Fibroblast of lung (primary cell): ENCODE results near the gene SIAH2. TPM values are rescaled to one million over a fixed set of nuclear protein-coding genes. Genes with fewer than 3 reads are reported as not detected.

Experiments
- DNase-seq, 2 donors: peaks; one replicate each; pipeline versions ENCODE4 v3.0.0 to v3.0.0-alpha.2; 2010; ENCODE audit warnings: low read depth in 2 of 2
- H2AFZ ChIP-seq: 2 replicates; pipeline ENCODE4 v1.5.1; 2012; ENCODE audit warnings: low read length, control low read depth, inconsistent platforms
- H3K27ac ChIP-seq: 2 replicates; pipeline ENCODE4 v1.5.1; 2011; ENCODE audit warnings: low read length, control low read depth; ENCODE audit not compliant: insufficient read depth
- H3K27me3 ChIP-seq: 2 replicates; pipeline ENCODE4 v1.5.1; 2011; ENCODE audit warnings: mild to moderate bottlenecking, low read length; ENCODE audit not compliant: control insufficient read depth, insufficient read depth
- H3K36me3 ChIP-seq: 2 replicates; pipeline ENCODE4 v1.5.1; 2011; ENCODE audit warnings: low read length; ENCODE audit not compliant: control insufficient read depth, insufficient read depth
- H3K4me1 ChIP-seq: 2 replicates; pipeline ENCODE4 v1.5.1; 2011; ENCODE audit warnings: low read length; ENCODE audit not compliant: control insufficient read depth, insufficient read depth; ENCODE audit errors: extremely low read depth
- H3K4me2 ChIP-seq: 2 replicates; pipeline ENCODE4 v1.5.1; 2011; ENCODE audit warnings: low read length, control low read depth; ENCODE audit not compliant: insufficient read depth; ENCODE audit errors: extremely low read depth
- H3K4me3 ChIP-seq, 4 experiments: fragments of 200-600 bp in 1 of 4; sonication (generic) in 1 of 4; replicated peaks in 1 of 4; 2 replicates each; pipeline ENCODE4 v1.5.1; 2011 to 2016; ENCODE audit warnings: low read length in 4 of 4, low read depth in 3 of 4, mild to moderate bottlenecking in 3 of 4, control low read depth in 2 of 4, inconsistent platforms in 1 of 4, mixed read lengths in 1 of 4; ENCODE audit not compliant: insufficient read depth in 1 of 4; ENCODE audit errors: control extremely low read depth in 1 of 4
- H3K79me2 ChIP-seq: 2 replicates; pipeline ENCODE4 v1.5.1; 2012; ENCODE audit warnings: mild to moderate bottlenecking, low read length, inconsistent platforms; ENCODE audit not compliant: control insufficient read depth, insufficient read depth
- H3K9ac ChIP-seq: 2 replicates; pipeline ENCODE4 v1.5.1; 2011; ENCODE audit warnings: mild to moderate bottlenecking, low read length, control low read depth; ENCODE audit not compliant: insufficient read depth
- H3K9me3 ChIP-seq: 2 replicates; pipeline ENCODE4 v1.5.1; 2012; ENCODE audit warnings: low read depth, low read length; ENCODE audit not compliant: control insufficient read depth, insufficient read depth
- H4K20me1 ChIP-seq: 2 replicates; pipeline ENCODE4 v1.5.1; 2011; ENCODE audit warnings: low read length; ENCODE audit not compliant: control insufficient read depth, insufficient read depth; ENCODE audit errors: extremely low read depth
- EZH2 ChIP-seq: IDR thresholded peaks from 2 replicates; pipeline ENCODE4 v1.5.1; 2012; ENCODE audit warnings: low read length, control low read depth, mild to moderate bottlenecking; ENCODE audit errors: missing control alignments
- polyA plus RNA-seq, 2 donors: library from polyadenylated mRNA; depleted of rRNA in 1 of 2; stranded (reverse) in 1 of 2; unstranded in 1 of 2; fragments of >200 nt; gene quantifications; 2 replicates each; pipeline ENCODE4 v1.2.1, GENCODE V29; 2011 to 2012; ENCODE audit warnings: missing spikeins in 1 of 2
- total RNA-seq: library from RNA; depleted of rRNA; stranded (reverse); fragments of >200 nt; gene quantifications from 2 replicates; pipeline ENCODE4 v1.2.1, GENCODE V29; 2014
- TF ChIP-seq, protein P1 (sequence below), 2 donors: IDR thresholded peaks in 1 of 2; conservative IDR thresholded peaks in 1 of 2; 1 replicate in 1 of 2; 2 replicates in 1 of 2; pipeline ENCODE4 v1.5.1; 2011 to 2012; ENCODE audit warnings: low read length in 2 of 2, control low read depth in 1 of 2, inconsistent platforms in 1 of 2, low read depth in 1 of 2, mild to moderate bottlenecking in 1 of 2

SIAH2 gene
- total and polyA plus RNA-seq, 2 donors (not counting 1 experiment from before 2014, with no cell fraction given), result 28.9 to 29.7 TPM

DNA sequence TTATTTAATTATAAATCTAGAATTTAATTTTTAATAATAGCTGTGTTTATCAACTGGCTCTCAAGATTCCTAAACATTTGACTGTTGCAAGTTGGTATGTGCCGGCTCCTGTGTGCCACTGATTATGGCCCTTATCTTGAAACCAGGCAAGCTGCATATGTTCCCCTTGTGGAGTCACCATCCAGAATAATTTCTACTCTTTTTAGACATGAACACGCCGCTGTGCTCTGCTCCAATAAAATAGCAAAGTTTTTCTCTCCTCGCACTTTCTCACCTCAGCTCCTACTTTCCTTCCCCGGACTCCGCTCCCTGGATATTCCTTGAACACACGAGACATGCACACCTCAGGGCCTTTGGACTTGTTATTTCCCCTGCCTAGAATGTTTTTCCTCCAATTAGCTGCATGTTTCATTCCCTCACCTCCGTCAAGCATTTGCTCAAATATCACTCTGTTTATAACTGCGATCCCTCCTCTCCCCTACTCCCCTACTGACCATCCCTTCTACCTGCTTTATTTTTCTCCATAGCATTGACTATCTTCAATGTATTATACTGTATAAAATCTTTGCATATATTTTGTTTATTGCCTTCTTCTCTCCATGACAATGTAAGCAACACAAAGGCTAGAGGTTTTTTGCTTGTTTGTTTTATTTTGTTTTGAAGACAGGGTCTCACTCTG is 33.1 kb downstream of the SIAH2 start:
- Histone ChIP-seq H4K20me1 (no peaks in the 10 kb centered on the region), H3K4me2 (no peak overlapping the region), H3K9me3 (no peaks in the 10 kb centered on the region), H3K9ac (no peak overlapping the region), H3K79me2 (no peaks in the 10 kb centered on the region), H3K4me3 (no peak overlapping the region), H3K27me3 (no peaks in the 10 kb centered on the region), H3K36me3 (no peaks in the 10 kb centered on the region), H3K27ac (no peak overlapping the region), H3K4me1 (no peaks in the 10 kb centered on the region), H2AFZ (no peak overlapping the region)
- TF ChIP-seq, protein P1, sequence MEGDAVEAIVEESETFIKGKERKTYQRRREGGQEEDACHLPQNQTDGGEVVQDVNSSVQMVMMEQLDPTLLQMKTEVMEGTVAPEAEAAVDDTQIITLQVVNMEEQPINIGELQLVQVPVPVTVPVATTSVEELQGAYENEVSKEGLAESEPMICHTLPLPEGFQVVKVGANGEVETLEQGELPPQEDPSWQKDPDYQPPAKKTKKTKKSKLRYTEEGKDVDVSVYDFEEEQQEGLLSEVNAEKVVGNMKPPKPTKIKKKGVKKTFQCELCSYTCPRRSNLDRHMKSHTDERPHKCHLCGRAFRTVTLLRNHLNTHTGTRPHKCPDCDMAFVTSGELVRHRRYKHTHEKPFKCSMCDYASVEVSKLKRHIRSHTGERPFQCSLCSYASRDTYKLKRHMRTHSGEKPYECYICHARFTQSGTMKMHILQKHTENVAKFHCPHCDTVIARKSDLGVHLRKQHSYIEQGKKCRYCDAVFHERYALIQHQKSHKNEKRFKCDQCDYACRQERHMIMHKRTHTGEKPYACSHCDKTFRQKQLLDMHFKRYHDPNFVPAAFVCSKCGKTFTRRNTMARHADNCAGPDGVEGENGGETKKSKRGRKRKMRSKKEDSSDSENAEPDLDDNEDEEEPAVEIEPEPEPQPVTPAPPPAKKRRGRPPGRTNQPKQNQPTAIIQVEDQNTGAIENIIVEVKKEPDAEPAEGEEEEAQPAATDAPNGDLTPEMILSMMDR (conservative IDR thresholded peaks at IDR 0.05 in 1 of 2, IDR thresholded peaks at IDR 0.05 in 1 of 2; ENCODE audit: low read depth in 1 of 2, low read length in 2 of 2), result no peak
- TF ChIP-seq EZH2, result no peak
- no peak for DNase-seq

- H3K27me3 ChIP-seq, result no peaks in the 10 kb centered on the region
- no peak overlapping the region for H2AFZ ChIP-seq
- no peak for DNase-seq
- no peaks in the 10 kb centered on the region for H3K9me3 ChIP-seq
- TF ChIP-seq, protein P1 (conservative IDR thresholded peaks at IDR 0.05 in 1 of 2, IDR thresholded peaks at IDR 0.05 in 1 of 2; ENCODE audit: low read depth in 1 of 2, low read length in 2 of 2), result no peak
- TF ChIP-seq EZH2, result no peak
- no peaks in the 10 kb centered on the region for H4K20me1 ChIP-seq
- H3K36me3 ChIP-seq, result no peaks in the 10 kb centered on the region
- H3K4me3 ChIP-seq, result no peak overlapping the region
- H3K79me2 ChIP-seq, result no peaks in the 10 kb centered on the region
- H3K4me1 ChIP-seq, result no peaks in the 10 kb centered on the region
- no peak overlapping the region for H3K27ac ChIP-seq
- no peak overlapping the region for H3K4me2 ChIP-seq
- H3K9ac ChIP-seq, result no peak overlapping the region
Measured at GRCh38 chr3:150727653-150728502, 35.1 kb downstream of the SIAH2 start.

DNA sequence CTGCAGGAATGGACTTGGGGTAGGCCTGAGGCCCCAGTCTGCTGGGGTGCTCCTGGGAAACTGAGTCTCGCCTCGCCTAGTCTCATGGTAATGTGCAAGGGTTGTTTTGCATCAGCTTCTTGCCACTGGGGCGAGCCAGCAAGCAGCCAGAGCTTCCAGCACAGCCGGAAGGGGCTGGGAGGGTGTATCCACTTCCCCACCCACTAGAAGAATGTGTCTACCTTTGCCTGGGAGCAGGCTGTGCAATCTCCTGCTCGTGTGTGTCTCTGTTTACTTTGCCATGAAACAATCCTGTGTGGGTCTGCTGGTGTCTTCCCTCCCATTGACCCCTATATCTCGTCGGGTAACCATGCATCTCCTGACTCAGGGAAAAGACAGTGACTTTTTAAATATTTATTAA is 37.4 kb downstream of the SIAH2 start:
- no peak overlapping the region for H3K4me2 ChIP-seq
- H4K20me1 ChIP-seq, result no peaks in the 10 kb centered on the region
- H3K9ac ChIP-seq, result no peak overlapping the region
- TF ChIP-seq, protein P1 (conservative IDR thresholded peaks at IDR 0.05 in 1 of 2, IDR thresholded peaks at IDR 0.05 in 1 of 2; ENCODE audit: low read depth in 1 of 2, low read length in 2 of 2), result no peak
- no peak for TF ChIP-seq EZH2
- no peak overlapping the region for H3K27ac ChIP-seq
- no peak for DNase-seq
- no peak overlapping the region for H2AFZ ChIP-seq
- H3K27me3 ChIP-seq, result no peaks in the 10 kb centered on the region
- no peaks in the 10 kb centered on the region for H3K79me2 ChIP-seq
- no peaks in the 10 kb centered on the region for H3K4me1 ChIP-seq
- no peak overlapping the region for H3K4me3 ChIP-seq
- no peaks in the 10 kb centered on the region for H3K36me3 ChIP-seq
- no peaks in the 10 kb centered on the region for H3K9me3 ChIP-seq
